HCEC 1CT (cell line): ENCODE measurements around the gene SMG5.

Source experiments
- DNase-seq: peaks from one replicate; pipeline ENCODE4 v3.0.0-alpha.2; 2017

Gene SMG5

DNA sequence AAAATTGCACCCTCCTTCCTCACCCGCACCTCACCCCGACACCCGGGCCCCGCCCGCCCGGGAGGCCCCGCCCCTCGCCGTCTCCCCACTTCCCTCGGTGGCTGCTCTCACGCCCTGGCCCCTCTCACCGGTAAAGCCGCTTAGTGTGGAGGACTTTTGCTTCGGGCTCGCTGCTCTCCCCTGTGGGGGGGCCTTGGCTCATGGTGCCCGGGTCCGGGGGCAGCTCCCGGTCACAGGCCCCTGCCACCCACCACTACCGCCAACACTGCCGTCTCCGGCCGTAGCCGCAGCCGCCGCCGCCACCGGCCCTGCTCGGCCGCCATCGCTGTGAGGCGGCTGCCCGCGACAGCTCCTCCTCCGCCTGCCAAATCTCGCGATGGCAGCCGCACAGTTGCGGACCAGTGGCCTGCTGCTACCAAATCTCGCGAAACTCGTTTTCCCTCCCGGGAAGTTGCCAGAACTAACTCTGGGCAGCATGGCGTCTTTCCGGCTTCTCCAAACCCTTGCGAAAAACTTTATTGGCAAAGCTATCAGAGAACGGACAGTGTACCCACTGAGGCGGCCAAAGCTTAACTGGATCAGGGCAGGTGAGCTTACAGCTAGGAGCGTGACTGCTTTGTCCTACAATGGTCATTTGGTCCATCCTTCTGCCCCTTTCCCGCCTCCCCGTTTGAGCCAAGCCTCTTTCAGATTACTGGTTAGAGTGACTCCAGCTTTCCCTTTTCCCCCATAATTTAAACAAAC is at the start of gene SMG5:
Gene SMG5, minus strand, starts transcription at position 347 of the 744 bp plus-strand sequence. Its CDS starts 145 bp downstream, at position 202.
- peak; percentile 98 for DNase-seq

DNA sequence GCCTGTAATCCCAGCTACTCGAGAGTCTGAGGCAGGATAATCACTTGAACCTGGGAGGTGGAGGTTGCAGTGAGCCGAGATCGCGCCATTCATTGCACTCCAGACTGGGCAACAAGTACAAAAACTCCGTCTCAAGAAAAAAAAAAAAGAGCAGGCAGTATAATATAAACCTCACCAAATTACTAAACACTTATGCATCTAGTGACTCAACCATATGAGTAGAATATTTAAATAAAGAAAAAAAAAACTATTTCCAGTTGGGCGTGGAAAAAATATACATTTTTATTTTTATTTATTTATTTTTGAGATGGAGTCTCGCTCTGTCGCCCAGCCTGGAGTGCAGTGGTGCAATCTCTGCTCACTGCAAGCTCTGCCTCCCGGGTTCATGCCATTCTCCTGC is 40.6 kb upstream of the SMG5 start:
- DNase-seq = peak; percentile 90

- DNase-seq = no peak
Observed at GRCh38 chr1:156320560-156320959, 37.9 kb upstream of the SMG5 start.

DNA sequence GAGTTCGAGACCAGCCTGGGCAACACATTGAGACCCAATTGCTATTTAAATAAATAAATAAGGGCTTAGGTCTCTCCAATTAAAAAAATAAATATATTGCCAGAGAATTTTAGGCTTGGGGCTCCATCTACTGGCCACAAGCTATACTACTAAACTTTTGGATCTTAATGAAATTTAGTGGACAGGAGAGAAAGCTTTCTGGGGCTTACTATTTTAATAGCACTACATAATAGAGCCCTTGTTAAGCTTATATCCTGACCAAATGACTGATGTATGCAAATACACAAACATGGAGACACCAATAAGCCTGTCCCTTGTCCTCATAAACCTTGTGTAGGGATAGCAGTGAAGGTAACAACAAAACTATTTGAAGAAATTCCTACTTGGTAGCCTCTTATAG is 37.0 kb upstream of the SMG5 start:
- peak; percentile 21 for DNase-seq

- no peak for DNase-seq
Observed at GRCh38 chr1:156316909-156317308, 34.3 kb upstream of the SMG5 start.

DNA sequence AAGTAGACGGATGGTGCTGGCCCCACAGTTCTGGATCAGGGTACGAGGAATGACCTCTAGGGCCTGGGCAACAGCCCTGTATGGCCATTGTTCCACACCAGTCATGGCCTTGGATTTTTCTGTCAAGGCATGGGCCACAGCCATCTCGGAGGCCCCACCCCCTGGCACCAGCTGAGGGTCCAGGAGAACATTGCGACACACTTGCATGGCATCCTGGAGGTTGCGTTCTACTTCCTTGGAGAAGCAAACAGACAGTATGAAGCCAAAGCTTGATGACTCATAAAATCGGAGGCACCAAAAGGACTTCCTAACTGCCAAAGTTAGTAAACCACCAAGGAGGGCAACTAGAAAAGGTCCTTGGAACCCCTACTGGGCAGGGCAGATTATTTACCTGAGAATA is 28.3 kb upstream of the SMG5 start:
- DNase-seq = no peak

DNA sequence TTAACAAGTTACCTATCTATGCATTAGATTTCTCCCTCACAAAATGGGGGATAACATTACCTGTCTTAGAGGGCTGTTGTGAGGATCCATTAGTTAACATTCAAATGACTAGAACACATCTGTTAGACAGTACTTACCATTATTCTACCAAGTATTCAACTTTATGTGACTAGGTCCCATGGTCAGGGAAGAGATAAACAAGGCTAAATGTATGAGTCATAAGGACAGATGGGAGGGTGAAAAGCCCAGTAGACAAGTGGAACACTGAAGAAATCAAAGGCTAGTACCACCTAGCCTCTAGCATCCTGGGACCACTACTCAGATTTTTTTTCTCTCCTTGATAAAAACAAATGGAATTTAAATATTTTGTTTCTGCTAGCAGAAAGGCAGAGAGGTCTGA is 25.5 kb upstream of the SMG5 start:
- DNase-seq = peak; percentile 71

- no peak for DNase-seq
Observed at GRCh38 chr1:156305215-156305614, 22.6 kb upstream of the SMG5 start.

DNA sequence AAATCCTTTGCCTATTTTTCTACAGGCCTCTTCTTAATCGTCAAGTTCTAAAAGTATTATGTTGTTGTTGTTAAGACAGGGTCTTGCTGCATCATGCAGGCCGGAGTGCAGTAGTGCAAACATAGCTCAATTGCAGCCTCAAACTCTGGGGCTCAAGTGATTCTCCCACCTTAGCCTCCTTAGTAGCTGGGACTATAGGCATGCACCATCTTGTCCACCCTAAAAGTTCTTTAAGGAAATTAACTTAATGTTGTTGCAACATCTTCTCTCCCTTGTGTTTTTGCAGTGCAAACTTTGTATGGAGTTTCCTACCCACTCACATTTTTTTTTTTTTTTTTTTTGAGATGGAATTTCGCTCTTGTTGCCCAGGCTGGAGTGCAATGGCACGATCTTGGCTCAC is 20.6 kb upstream of the SMG5 start:
- no peak for DNase-seq

DNA sequence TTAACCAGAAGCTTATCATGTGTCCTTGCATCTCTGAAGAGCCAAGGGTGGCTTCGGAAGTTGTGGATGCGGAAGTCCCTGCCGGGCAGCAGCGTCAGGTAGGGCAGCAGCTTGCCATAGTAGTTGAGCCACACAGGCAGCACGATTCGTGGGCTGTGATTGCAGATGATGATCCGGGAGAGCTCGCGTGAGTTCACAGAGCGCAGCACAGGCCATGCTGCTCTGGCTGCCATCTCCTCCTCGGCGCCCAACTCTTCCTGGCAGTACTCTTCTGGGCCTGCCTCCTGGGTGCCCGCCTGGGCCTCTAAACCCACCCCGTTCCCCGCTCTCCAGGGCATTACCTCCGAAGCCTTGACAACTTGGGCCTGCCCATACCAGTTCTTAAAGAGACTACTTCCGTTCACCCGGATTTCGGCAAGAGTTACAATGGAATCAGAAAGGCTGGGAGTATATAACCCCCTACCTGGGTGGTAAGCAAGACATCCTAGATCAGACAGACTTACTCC is 16.3 kb upstream of the SMG5 start, which contains the start of gene VHLL:
Gene VHLL, minus strand, starts transcription at position 456 of the 506 bp plus-strand sequence. Its CDS starts 118 bp downstream, at position 338.
- no peak for DNase-seq

GRCh38 chr1:156295391-156295947 is 12.8 kb upstream of the SMG5 start, which contains the start of gene GLMP:
Gene GLMP, minus strand, starts transcription at chr1:156295679. Its CDS starts 34 bp downstream, at chr1:156295645.
- DNase-seq = peak; percentile 70

- DNase-seq = no peak
Observed at GRCh38 chr1:156293895-156294294, 11.3 kb upstream of the SMG5 start.

DNA sequence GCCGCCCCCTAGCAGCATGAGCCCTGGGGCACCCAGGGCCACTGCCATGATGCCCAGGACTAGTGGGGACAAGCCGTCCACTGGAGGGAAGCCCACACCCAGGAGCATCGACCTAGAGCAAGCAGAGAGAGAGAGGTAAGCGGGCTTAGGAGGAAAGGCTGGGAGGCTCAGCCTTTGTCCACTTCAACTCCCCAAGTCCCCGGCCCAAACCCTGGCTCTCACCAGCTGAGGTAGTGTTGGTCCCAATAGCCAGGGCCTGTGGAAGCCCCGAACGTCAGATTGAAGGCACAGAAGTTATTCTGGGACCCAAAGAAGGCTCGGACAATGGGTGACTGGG is 10.4 kb upstream of the SMG5 start:
- DNase-seq = no peak

DNA sequence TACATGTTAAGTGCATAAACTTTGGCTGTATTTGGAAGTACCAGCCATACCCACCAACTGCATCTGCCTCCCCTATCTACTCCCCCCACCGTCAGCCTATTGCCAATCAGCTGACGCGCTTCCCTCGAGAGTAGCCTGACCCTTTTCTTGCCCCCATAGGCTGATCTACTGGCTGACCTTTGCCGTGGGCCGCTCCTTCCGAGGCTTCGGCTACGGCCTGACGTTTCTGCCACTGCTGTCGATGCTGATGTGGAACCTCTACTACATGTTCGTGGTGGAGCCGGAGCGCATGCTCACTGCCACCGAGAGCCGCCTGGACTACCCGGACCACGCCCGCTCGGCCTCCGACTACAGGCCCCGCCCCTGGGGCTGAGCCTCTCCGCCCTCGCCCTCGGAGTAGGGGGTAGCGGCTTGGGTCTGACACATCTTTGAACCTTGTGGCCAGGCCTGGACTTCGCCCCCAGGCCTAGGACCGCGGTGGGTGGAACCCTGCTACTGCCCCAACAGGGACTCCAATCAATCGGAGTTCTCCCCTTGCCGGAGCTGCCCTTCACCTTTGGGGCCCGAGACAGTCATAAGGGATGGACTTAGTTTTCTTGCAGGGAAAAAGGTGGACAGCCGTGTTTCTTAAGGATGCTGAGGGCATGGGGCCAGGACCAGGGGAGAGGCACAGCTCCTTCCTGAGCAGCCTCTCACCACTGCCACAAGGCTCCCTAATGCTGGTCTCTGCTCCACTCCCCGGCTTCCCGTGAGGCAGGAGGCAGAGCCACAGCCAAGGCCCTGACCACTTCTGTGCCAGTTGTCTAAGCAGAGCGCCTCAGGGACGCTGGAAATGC is 8.8 kb upstream of the SMG5 start:
- peak; percentile 66 for DNase-seq

DNA sequence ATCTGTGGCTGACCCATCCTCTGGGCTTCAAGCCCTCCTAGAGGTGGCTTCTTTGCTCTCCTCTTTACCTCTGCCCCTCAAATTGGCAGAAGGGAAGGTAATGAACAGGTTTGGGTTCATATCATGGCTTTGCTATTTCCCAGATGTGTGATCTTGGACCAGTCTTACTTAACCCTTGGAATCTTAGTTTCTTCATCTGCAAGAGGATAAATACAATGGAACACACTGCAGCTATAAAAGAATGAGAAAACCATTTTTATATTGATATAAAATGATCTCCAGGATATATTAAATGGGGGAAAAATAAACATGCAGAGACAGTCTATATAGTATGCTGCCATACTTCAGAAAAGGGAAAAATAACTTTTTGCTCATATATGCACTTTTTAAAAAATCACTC is 7.2 kb upstream of the SMG5 start:
- DNase-seq = no peak

- no peak for DNase-seq
Observed at GRCh38 chr1:156286061-156286460, 3.4 kb upstream of the SMG5 start.

DNA sequence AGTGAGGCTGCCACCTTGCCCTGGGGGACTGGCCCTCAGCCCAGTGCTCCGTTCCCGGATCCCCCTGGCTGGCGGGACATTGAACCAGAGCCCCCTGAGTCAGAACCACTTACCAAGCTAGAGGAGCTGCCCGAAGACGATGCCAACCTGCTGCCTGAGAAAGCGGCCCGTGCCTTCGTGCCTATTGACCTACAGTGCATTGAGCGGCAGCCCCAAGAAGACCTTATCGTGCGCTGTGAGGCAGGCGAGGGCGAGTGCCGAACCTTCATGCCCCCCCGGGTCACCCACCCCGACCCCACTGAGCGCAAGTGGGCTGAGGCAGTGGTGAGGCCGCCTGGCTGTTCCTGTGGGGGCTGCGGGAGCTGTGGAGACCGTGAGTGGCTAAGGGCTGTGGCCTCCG is 2.8 kb upstream of the SMG5 start:
- DNase-seq = no peak

DNA sequence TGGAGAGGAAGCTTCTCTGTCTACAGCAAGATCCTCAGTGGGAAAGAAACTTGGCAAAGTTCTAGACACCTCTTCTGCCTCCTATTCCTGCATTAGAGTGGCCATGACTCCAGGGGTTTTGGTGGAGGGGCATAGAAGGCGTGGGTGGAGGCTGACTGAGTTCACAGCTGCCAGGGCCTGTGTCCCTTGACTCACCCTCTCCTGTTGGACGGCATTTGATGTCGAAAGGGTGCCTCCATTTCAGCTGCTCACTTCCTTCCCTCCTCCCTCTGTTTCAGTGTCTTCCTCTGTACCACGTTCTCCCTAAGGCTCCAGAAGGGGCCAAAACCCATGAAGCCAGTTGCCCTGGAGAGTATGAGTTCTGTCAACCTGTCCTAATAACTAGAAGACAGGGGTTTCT is 2.1 kb upstream of the SMG5 start:
- DNase-seq = peak; percentile 15

DNA sequence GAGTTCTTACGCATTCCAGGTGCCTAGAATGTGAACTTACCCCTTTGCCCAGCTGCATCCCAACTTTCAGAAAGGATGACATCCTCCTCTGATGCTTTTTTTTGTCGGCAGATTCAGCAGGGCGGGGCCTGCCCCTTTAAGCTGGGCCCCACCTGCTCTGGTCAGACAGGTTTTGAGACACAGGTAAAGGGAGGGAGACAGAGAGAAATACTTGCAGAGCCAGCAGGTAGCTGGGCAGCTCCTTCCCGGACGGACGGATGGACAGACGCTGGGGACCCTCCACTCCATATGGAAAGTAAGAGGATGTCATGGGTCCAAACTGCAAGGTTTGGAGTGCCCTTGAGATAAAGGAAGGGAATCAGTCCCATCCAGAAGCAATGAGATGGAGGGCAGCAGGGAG is 1.5 kb upstream of the SMG5 start, which contains the start of gene TMEM79:
Gene TMEM79, plus strand, starts transcription at position 214 of the 400 bp plus-strand sequence. CDS start 902 bp downstream, outside the sequence.
- DNase-seq = no peak

DNA sequence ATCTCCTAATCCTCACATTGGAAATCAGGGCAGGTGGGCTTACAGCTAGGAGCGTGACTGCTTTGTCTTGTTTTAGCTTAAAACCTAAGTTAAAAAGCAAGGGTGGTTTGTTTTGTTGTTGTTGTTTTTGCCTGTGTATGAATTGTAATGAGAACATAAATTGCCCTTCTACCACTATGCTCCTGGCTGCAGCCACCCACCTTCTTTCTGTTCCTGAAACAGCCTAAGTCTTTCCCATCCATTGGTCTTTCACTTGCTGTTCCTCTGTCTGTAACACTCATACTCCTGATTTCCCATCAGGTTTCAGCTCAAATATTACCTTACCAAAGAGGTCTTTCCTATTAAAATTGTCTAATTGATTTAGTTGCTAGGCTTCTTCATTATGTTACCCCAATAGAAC is 896 bp upstream of the SMG5 start:
- no peak for DNase-seq

DNA sequence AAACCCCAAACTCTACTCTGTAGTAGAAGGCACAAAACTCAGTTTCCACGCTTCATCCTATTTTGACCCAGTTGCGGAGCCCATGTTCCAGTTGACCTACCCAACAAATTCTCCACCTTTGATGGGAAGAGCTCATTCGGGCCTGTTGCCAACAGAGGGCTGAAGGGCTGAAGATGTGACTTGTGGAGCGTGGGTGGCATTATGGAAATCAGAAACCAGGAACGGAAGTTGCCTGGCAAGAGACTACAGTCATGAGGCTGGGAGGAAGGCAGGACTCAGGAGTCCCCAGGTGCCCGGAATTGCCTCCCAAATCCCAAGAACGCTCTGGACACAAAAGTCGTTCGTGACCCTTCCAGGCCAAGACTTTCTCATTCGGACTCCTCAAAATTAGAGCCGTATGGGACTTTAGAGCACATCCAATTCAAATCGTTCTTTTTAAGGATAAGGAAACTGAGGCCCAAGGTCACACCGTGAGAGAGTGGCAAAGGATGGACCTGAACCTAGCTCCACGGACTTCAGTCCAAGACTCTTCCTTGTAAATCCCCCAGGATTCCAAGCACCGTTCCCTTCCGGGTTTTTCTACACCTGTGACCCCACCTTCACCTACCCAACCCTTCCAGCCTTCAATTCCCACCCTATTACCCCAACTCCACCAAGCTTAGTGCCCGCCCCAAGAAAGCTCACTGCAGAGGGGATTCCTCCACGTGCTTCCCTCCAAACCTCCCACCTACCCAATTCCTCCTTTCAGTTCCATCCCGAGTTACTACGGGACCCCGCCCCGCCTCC is 739 bp downstream of the SMG5 start:
- peak; percentile 22 for DNase-seq

GRCh38 chr1:156281281-156281680 is 1.3 kb downstream of the SMG5 start:
- DNase-seq = peak; percentile 46

DNA sequence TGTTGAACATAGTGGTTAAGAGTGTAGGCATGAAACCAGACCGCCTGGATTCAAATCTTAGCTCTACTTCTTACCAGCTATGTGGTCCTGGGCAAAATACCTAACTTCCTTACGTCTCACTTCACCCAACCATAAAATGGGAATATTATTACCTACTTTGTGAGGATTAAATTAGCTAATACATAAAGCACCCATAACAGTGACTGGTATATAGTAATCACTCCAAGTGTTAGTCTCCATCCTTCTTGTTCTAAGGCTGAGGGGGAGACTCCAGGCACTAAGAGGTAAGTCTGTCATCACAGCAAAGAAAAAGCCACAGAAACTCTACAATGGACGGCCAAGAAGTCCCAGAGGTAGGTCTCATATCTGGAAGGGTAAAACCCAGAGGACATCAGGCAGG is 2.8 kb downstream of the SMG5 start:
- DNase-seq = no peak
